GM10266 (cell line): ENCODE results near the gene C1orf115.

ENCODE experiments used
- DNase-seq: peaks from one replicate; pipeline ENCODE4 v3.0.0; 2012; ENCODE audit errors: extremely low spot score
- TF ChIP-seq, protein P1 (sequence below): IDR thresholded peaks from 2 replicates; pipeline ENCODE4 v1.5.1; 2012; ENCODE audit warnings: mild to moderate bottlenecking, low read depth; ENCODE audit not compliant: control insufficient read depth, insufficient read depth; ENCODE audit errors: missing control alignments

C1orf115 gene, protein sequence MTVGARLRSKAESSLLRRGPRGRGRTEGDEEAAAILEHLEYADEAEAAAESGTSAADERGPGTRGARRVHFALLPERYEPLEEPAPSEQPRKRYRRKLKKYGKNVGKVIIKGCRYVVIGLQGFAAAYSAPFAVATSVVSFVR

DNA sequence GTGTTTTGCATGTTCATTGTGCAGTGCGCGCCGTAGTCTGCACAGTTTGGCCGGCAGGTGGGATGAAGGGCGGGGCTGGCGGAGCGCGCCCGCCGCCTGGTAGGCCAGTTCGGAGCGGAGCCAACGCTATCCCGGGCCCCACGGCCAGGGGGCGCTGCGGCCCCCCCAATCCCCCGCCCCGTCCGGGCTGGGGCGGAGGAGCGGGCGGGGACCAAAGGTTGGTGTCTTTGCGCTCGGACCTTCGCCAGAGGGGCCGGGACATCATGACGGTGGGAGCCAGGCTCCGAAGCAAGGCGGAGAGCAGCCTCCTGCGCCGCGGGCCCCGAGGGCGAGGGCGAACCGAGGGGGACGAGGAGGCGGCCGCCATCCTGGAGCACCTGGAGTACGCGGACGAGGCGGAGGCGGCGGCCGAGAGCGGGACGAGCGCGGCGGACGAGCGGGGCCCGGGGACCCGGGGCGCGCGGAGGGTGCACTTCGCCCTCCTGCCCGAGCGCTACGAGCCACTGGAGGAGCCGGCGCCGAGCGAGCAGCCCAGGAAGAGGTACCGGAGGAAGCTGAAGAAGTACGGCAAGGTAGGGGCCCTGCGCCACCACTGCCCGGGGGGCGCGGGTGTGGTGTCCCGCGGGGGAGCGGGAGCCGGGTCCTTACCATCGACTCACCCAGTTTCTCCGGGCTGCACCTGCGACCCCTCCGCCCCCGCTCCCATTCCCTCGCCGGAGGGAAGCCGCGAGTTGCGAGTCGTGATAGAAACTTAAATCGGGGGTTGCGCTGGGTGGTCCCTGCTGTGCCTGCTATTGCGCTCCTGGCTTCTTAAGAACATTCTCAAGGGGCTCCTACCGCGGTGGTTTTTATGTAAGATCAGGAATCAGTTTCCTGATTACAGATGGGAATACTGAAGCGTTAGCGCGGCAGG, at the start of gene C1orf115:
C1orf115 (plus strand) TSS at position 224 of the 913 bp plus-strand sequence; CDS start at position 264, 40 bp downstream.
- TF ChIP-seq, protein P1, sequence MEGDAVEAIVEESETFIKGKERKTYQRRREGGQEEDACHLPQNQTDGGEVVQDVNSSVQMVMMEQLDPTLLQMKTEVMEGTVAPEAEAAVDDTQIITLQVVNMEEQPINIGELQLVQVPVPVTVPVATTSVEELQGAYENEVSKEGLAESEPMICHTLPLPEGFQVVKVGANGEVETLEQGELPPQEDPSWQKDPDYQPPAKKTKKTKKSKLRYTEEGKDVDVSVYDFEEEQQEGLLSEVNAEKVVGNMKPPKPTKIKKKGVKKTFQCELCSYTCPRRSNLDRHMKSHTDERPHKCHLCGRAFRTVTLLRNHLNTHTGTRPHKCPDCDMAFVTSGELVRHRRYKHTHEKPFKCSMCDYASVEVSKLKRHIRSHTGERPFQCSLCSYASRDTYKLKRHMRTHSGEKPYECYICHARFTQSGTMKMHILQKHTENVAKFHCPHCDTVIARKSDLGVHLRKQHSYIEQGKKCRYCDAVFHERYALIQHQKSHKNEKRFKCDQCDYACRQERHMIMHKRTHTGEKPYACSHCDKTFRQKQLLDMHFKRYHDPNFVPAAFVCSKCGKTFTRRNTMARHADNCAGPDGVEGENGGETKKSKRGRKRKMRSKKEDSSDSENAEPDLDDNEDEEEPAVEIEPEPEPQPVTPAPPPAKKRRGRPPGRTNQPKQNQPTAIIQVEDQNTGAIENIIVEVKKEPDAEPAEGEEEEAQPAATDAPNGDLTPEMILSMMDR, result peak; percentile 85
- DNase-seq, result peak; percentile 88

DNA sequence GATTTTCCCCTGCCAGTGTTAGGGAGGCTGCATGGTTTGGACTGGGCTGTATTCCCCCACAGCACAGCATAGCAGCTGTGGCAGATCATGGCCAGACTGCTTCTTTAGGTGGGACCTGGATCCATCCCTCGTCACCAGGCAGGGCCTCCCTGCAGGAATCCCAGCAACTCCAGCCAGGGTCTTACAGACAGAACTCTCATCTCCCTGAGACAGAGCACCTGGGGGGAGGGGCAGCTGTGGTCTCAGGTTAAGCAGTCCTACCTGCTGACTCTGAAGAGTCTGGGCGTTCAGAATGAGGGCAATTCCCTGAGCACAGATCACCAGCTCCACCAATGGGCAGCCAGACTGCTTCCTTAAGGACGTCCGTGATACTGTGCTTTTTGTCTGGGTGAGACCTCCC, 47.9 kb upstream of the C1orf115 start:
- DNase-seq, result no peak
- TF ChIP-seq, protein P1, result no peak

DNA sequence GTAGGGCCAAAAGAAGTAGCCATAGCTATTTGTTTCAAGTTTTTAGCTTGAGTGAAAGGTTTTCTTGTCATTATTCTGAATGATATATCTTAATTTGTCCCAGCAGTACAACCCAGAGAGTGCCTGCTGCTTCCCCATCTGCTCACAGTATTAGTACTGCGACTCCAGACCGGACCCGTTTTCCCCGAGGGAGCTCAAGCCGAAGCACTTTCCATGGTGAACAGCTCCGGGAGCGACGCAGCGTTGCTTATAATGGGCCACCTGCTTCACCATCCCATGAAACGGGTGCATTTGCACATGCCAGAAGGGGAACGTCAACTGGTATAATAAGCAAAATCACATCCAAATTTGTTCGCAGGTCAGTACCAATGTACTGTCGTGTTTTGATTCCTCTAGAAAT, 37.2 kb upstream of the C1orf115 start:
- no peak for DNase-seq
- TF ChIP-seq, protein P1, result no peak

DNA sequence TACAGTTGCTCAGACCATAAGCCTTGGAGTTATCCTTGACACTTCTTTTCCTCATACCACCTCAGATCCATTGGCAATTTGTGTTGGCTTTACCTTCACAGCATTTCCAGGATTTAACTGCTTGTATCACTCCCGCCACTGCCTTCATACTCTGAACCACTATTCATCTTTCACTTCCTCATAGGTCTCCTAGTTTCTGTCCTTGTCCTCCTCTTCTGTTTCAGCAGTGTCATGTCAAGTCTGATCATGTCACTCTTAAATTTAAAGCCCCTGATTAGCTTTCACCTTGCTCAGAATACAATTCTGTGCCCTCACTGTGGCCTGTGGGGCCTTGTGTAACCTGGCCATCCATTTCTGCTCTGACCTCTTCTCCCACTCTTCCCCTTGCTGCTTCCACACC, 34.7 kb upstream of the C1orf115 start:
- DNase-seq, result peak; percentile 26
- TF ChIP-seq, protein P1, result no peak

DNA sequence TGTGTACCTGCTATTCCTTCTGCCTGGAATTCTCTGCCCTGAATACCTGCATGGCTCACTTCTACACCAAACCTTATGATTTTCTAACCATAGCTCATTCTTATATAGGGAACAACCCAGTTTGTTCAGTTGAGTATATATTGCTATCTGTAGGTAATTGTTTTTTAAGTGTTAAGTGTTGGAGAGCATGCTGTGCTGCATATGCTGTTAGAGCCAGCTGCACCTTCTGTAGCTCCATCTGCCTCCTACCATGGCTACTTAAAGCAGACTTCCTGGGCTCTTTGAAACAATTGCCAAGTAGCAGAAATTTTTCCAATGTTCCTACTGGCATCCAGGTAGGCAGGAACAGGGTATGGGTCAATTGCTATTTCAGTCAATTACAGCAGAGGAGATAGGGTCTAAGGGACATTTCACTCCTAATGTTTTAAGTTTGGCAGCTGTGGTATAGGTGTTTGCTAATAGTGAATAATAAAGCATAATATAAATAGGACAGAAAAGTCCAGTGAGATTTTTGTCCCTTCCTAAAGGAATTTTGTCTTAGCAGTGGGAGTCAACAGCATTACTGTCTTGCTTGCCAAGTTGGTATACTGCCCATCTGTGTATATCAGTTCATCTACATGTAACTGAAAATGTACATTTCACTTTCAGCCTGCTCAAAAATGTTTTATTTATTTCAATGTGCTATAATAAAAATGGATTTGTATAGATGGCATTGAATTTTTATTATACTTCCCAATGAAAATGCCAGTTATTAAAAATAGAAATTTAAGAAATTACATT, 34.0 kb upstream of the C1orf115 start:
- no peak for DNase-seq
- TF ChIP-seq, protein P1, result no peak

DNA sequence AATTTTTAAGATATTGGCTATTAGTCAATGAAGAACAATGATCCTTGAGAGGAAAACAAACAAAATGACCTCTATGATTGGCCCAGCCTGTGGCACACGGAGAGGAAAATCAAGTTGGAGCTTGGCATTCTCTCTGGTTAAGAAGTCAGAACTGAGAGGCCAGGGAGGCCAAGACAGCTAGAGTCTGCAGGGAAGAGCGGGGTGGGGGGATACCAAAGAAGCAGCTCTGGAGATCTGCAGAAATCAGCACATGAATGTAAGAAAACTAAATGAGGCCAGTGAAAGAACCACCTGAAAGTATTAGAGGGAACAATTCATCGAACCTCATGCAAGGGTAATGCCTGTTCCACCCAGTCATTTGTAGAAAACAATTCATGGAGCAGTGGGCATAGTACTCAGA, 23.8 kb upstream of the C1orf115 start:
- TF ChIP-seq, protein P1, result no peak

More for the DNA sequence above, 23.8 kb upstream of the C1orf115 start:
- no peak for DNase-seq
